HG02798 (cell line): ENCODE data around the gene STXBP3.

ENCODE experiments used
- ATAC-seq: cut with Tn5 transposase; IDR thresholded peaks from one replicate; pipeline ENCODE4 v1.9.1; 2021; ENCODE audit warnings: mild to moderate bottlenecking; ENCODE audit not compliant: unreplicated experiment, poor library complexity

The STXBP3 gene

GRCh38 chr1:108792420-108792819, 45.9 kb downstream of the STXBP3 start:
- no peak for ATAC-seq

- no peak for ATAC-seq
Observed at GRCh38 chr1:108799001-108799400, 52.5 kb downstream of the STXBP3 start.

GRCh38 chr1:108801101-108801500, 54.6 kb downstream of the STXBP3 start:
- no peak for ATAC-seq

- ATAC-seq = no peak
Observed at GRCh38 chr1:108803548-108803947, 57.1 kb downstream of the STXBP3 start.

GRCh38 chr1:108808438-108808837, 62.0 kb downstream of the STXBP3 start:
- ATAC-seq = no peak

GRCh38 chr1:108811611-108812010, 65.1 kb downstream of the STXBP3 start:
- no peak for ATAC-seq

GRCh38 chr1:108813326-108813725, 66.9 kb downstream of the STXBP3 start:
- ATAC-seq = no peak

- no peak for ATAC-seq
Observed at GRCh38 chr1:108814343-108815125, 68.1 kb downstream of the STXBP3 start.

- ATAC-seq = no peak
Observed at GRCh38 chr1:108815566-108815965, 69.1 kb downstream of the STXBP3 start.

GRCh38 chr1:108816049-108816893, 69.8 kb downstream of the STXBP3 start:
- no peak for ATAC-seq

GRCh38 chr1:108817016-108817415, 70.5 kb downstream of the STXBP3 start:
- no peak for ATAC-seq

- no peak for ATAC-seq
Observed at GRCh38 chr1:108817811-108818210, 71.3 kb downstream of the STXBP3 start.

GRCh38 chr1:108819878-108820277, 73.4 kb downstream of the STXBP3 start:
- ATAC-seq = no peak

- ATAC-seq = no peak
Observed at GRCh38 chr1:108823632-108824031, 77.2 kb downstream of the STXBP3 start.

- no peak for ATAC-seq
Observed at GRCh38 chr1:108824051-108824450, 77.6 kb downstream of the STXBP3 start.

- ATAC-seq = no peak
Observed at GRCh38 chr1:108826081-108826635, 79.7 kb downstream of the STXBP3 start.

GRCh38 chr1:108828074-108828961, 81.8 kb downstream of the STXBP3 start:
- ATAC-seq = peak; percentile 65

GRCh38 chr1:108829498-108829916, 83.0 kb downstream of the STXBP3 start:
- no peak for ATAC-seq

GRCh38 chr1:108830119-108831008, 83.9 kb downstream of the STXBP3 start:
- no peak for ATAC-seq
